Esophagus squamous epithelium (tissue), 4 donors: ENCODE measurements around the gene RTN4R.

Source experiments
- CTCF ChIP-seq, 6 experiments: fragments of 450-650 bp in 4 of 6; fragments of 200-600 bp in 2 of 6; sonication (generic) in 2 of 6; IDR thresholded peaks; one replicate each; pipeline ENCODE4 v1.5.1; 2016 to 2019; ENCODE audit warnings: antibody characterized with exemption in 6 of 6, mild to moderate bottlenecking in 4 of 6, moderate library complexity in 4 of 6
- POLR2A ChIP-seq, 4 donors: fragments of 450-650 bp; IDR thresholded peaks; one replicate each; pipeline ENCODE4 v1.6.1; 2017; ENCODE audit warnings: antibody characterized with exemption in 4 of 4, mild to moderate bottlenecking in 4 of 4, moderate library complexity in 3 of 4

- TF ChIP-seq POLR2A (IDR thresholded peaks at IDR 0.05) (no peak), CTCF (IDR thresholded peaks at IDR 0.05) (no peak)
Observed at GRCh38 chr22:20275836-20276235, 7.7 kb upstream of the RTN4R start.
